ENCODE results near the gene THAP4. TPM values are rescaled to one million over a fixed set of nuclear protein-coding genes. Genes with fewer than 3 reads are reported as not detected.

Gene THAP4
- polyA plus RNA-seq, 3 donors = 38.4 to 51.2 (median 41.2) TPM

DNA sequence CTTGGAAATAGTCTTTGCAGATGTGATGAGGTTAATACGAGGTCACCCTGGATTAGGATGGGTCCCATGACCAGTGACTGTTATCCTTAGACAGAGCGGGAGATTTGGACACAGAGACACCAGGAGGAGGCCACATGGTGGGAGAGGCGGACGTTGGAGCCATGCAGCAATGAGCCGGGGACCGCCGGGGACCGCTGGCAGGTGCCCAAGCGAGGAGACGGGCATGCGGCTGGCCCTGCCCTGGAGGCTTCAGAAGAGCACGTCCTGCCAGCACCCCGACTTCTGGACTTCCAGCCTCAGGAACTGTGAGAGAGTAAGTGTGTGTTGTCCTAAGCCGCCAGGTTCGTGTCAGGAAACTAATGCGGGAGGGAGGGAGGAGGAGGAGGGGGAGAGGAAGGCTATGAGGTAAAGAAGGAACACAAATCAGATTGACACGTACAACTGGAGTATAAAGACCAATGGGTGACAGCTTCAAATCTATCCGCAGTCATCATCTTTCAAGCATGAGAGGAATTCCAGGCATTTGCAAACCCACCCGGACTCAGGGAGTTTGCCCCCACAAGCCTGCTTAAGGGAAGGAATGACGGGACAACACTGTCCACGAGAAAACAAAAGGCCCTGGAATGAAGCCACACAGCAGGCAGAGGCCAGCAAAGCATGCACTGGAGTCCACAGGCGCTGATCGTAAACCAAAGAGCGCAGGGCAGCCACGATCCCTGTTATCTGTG, 90.0 kb downstream of the THAP4 start:
- 34 to 45% (median 39%) methylated on average over 25 of the region's 25 CpGs for WGBS, 3 donors
- H3K27ac ChIP-seq (ENCODE audit: low read depth, low read length) = no peak overlapping the region

DNA sequence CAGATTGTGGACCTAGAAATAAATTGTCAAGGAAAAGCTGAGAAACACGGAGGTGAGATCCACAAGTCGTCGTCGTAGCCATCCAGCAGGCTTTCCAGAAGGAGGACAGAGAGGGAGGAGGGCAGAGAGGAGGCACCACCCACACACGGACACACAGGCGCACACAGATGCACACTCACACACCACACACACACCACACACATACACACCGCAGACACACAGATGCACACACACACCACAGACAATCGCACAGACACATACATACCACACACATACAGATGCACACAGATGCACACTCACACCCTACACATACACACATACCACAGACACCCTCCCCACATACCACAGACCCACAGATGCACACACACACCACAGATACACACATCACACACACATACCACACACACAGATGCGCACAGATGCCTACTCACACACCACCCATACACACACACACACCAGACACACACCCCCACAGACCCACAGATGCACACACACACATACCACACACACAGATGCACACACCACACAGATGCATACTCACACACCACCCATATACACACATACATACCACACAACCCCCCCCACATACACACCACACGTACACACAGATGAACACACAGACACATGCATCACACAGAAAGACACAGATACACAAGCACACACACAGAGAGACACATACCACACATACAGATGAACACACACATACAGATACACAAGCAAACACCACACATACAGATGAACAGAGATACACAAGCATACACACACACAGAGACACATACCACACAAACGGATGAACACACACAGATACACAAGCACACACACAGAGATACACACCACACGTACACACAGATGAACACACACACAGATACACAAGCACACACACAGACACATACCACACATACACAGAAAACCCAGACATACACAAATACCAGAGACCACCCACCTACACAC, 91.2 kb downstream of the THAP4 start:
- WGBS, 3 donors = 72 to 76% (median 73%) methylated on average over 10 to 12 of the region's 12 CpGs
- no peak overlapping the region for H3K27ac ChIP-seq (ENCODE audit: low read depth, low read length)

DNA sequence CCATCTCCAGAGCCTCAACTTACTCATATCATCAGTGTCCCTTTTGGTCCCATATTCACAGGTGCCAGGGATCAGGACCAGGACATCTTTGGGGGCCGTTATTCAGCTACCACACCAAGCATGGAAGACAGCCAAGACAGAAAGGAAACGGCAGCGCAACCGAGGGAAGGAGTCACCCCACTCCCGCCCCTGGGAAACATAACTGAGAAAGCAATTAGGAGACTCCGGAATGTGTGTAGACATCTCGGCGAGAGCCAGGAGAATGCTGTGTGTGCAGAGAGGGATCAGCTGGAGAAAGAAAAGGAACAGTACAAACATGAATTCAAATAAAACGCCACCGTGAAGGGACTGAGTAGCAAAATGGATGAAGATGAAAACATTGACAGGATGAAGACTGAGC, 91.9 kb downstream of the THAP4 start:
- H3K27ac ChIP-seq (ENCODE audit: low read depth, low read length) = no peak overlapping the region

DNA sequence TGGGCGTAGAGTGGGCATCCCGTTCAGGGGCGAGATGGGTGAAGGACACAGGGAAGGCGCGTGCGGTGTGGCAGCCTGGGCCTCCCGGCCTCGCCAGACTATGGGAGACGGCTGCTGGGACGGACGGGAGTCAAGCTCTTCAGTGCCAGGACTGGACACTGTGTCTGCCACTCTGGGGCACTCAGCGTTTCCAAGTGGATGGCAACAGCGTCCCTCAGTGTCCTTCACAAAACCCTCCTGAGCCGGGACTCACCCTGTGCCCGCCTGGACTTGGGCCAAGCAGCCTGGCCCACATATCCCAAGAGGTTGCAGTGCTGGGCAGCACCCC, 94.7 kb downstream of the THAP4 start:
- no peak overlapping the region for H3K27ac ChIP-seq (ENCODE audit: low read depth, low read length)
- 38 to 79% (median 78%) methylated on average over 15 of the region's 15 CpGs for WGBS, 3 donors

More for the DNA sequence above, 91.9 kb downstream of the THAP4 start:
- 34 to 56% (median 48%) methylated on average over 10 of the region's 10 CpGs for WGBS, 3 donors

DNA sequence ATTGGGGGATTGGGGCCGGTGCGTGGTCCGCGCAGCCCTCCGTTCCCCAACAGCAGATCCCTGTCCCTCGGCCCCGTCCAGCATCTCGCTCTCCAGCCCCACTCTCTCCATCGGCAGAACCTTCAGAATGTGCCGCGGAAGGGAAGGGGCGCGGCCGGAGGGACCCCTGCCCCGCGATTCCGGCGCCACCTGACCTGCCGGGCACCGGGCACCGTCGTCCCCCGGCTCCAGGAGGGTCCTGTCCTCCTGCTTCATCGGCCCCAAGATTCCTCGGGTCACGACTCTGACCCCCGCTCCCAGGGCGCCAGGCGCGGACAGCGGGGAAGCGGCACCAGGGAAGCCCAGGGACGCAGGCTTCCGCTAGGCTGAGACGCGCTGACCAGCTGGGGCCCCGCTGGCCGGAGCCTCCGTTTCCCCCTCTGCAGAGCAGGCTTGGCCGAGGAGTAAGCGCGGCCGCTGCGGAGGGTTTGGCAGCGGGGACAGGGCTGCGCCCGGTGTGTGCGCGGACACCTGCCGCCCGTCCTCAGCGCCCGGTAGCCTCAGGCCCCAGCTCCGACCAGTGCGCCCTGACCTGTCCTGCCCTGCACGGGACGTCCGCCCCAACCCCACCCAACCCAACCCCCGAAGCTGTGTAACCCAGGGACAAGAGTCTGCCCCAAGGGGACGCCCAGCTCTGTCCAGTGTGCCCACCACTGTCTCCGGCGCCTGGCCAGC, 95.2 kb downstream of the THAP4 start:
- no peak overlapping the region for H3K27ac ChIP-seq (ENCODE audit: low read depth, low read length)
- WGBS, 3 donors = 8 to 20% (median 16%) methylated on average over 53 to 62 of the region's 62 CpGs

DNA sequence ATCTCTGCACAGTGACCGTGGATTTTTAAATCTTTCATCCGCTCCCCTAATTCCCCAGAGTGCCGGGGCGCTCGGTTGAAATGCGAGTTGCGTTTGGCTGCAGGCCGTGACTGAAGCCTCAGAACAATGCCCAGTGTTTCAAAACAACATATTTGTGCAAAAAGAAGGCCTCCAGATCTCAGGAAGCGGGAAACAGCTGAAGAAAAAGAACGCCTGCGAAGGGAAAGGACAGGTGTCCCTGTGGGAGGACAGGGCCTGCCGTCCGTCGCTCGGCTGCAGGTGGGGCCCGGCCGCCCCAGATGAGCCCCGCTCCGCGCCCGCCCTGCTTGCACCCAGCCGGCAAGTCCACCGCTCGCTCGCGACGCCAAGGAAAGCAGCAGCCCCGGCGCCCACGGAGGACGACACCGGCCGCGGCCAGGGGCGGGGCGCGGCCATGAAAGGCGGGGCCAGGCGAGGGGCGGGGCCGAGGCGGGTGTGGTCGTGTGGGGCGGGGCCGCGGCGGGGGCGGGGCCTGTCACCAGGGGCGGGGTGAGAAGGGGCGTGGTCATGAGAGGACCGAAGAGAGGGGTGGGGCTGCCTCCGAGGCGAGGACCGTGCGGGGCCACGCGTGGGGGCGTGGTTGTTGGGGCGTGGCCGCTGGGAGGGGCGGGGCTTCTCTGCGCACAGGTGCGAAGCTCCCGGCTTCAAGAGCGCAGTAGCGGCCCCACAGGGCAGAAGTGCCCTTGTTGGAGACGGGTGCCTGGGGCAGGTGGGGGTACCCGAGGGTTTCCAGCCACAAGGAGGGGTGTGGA, 96.0 kb downstream of the THAP4 start:
- H3K27ac ChIP-seq (ENCODE audit: low read depth, low read length) = no peak overlapping the region
- 5 to 11% (median 9%) methylated on average over 58 to 68 of the region's 68 CpGs for WGBS, 3 donors

DNA sequence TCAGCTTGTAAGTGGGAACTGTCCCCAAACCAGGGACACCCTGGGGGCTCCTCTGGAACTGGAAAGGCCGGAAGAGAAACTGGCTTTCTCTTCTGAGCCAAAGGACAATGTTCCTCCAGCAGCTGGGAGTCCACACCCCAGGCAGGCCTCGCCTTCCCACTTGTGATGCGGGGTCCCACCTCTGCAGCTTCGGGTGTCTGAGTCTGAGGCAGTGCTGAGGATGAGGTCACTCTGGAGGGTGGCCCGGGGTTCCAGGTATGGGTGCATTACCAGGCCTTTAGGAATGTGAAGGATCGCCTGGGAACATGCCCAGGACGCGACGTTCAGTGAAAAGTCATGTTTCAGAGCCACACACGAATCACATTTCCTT, 96.6 kb downstream of the THAP4 start:
- H3K27ac ChIP-seq (ENCODE audit: low read depth, low read length) = no peak overlapping the region
- WGBS, 3 donors = 40 to 57% (median 51%) methylated on average over 10 of the region's 10 CpGs

DNA sequence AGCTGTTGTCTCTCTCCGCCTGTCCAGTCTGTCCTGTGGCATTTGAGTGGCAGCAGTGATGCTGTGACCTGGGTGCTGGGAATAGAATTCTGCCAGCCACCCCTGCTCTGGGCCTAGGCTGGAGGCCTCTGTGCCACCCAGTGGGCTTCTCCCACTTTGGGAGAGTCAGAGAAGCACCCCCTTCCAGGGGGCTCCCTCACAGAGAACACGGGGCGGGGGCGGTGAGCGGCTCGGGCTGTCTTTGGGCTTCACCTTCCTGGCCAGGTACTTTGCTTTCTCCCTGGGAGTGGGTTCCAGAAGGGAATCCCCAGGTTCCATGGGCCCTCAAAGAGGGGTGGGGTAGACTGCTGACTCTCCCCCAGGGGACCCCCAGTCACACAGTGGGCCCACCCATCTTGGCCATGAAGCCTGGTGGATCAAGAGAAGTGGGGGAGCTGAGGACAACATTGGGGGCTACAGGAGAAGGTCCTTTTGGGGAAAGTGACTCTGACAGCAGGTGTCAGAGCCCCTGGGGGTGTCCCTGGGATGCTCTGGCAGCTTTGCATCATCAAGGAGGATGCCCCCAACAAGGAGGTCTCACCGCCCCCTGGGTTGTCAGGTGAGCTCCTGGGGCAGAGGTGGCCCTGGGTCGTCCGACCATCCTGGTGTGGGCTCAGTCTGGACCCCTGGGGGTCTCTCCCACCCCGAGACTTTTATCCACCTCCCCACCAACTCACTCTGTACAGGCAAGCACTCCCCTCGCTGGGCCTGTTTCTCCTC, 97.2 kb downstream of the THAP4 start:
- 96 to 98% (median 96%) methylated on average over 11 of the region's 11 CpGs for WGBS, 3 donors
- no peak overlapping the region for H3K27ac ChIP-seq (ENCODE audit: low read depth, low read length)

DNA sequence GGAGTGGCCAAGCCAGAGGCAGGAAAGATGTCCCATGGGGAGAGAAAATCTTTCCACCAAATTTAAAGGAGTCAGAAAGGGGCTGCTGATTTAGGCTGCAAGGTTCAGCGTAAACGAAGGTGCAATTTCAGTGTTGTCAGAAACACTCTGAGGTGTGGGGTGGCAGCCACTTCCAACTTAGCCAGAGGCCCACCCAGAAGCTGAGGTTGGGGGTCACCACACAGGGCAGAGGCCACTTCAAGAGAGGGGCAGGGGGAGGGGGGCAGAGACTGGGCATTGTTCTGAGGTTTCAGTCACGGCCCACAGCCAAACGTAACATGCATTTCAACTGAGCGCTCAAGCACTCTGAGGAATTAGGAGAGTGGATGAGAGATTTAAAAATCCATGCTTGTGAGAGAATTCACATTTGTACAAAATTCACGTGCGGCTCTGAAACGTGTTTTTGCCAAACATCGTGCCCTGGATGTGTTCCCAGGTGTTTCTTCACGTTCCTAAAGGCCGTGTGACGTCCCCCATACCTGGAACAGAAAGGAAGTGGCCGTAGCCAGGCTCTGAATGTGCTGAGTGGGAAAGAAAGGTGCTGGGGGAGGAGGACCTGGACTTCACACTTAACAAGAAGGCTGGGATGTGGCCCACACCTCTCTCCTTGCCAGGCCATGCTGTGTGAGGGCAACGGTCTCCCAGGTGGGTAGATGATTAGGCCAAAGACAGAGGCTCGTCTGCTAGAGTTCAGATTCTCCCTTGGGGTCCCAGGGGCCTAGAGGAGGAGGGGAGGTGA, 97.9 kb downstream of the THAP4 start:
- 78 to 88% (median 87%) methylated on average over 15 of the region's 15 CpGs for WGBS, 3 donors
- no peak overlapping the region for H3K27ac ChIP-seq (ENCODE audit: low read depth, low read length)

DNA sequence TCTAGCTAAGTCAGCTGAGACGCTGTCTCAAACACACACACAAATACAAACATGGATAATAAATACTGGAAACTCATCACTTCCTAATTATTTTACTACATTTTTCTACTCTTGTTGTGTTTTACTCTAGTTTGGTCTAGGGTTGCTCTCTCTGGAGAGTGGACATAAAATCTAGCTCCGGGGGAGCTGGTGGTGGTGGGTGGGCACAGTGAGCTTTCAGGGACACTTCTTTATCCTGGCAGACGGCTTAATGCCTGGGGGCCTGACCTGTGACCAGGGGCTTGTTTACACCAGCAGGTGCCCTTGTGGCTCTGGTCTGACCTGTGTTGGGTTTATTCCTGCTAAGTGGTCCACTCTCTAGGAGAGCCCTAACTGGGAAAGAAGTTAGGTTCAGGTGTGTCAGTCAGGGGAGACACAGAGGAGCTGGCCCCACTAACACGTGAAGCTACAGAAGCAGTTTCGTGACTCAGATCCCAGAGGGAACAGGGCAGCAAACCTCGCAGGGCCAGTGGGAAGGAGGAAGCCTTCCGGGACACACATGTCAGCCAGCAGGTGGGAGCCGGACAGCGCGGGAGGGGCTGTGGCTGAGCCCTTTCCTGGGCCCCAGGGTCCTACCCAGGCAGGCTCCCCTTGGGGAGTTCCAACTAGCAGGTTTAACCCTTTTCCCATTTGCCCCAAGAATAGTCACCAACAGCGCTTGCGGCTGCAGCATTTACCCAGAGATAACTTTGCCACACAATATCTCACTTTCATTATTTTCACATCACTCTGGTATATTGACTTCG, 100.9 kb downstream of the THAP4 start:
- 52 to 68% (median 64%) methylated on average over 13 of the region's 13 CpGs for WGBS, 3 donors
- H3K27ac ChIP-seq (ENCODE audit: low read depth, low read length) = no peak overlapping the region

DNA sequence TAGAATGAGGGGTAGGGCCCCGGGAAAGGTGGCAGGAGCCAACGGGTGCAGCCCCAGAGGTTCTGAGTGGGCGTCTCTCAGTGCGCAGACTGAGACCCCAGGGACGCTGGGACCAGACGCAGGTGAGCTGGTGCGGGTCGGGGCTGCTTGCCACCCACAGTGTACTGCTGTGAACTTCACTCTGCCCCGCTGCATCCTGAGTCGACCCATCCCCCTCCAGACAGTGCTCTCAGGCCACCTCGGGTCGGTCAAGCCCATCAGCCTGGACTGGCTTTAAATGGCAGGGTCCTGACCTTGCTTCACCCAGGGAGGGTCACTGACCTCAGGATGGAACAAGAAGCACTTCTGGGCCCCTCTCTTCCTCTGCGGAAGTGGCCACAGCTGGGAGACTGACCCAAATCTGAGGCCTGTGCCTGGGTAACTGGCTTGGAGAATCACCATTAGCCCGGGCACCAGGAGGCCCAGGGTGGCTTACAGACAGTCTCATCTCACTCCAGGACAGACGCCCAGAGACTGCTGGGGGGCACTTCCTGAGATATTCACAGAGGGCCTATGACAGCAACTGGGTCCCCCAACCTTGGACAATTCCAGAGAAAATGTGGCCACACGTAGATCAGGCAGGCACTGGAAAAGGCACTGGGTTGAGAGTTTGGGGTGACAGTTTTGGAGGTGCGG, 102.1 kb downstream of the THAP4 start:
- H3K27ac ChIP-seq (ENCODE audit: low read depth, low read length) = no peak overlapping the region
- WGBS, 3 donors = 79 to 82% (median 79%) methylated on average over 17 of the region's 17 CpGs

Other genes with a start within 250 kb of the THAP4 start
- 100 to 1,000 TPM; 116 to 169 (median 146) TPM for gene STK25, start 128.6 kb downstream of the THAP4 start, polyA plus RNA-seq
- gene BOK, start 78.4 kb downstream of the THAP4 start, polyA plus RNA-seq = 100 to 1,000 TPM in 1 of 3 donors, 10 to 100 TPM in 2; 28.1 to 222 (median 43.2) TPM
- 10 to 100 TPM; 29.5 to 48.2 (median 43.3) TPM for gene ATG4B, start 535 bp upstream of the THAP4 start, polyA plus RNA-seq
- 10 to 100 TPM in 2 of 3 donors, 1 to 10 TPM in 1; 9.7 to 21.8 (median 17.8) TPM for gene DTYMK, start 49.7 kb upstream of the THAP4 start, polyA plus RNA-seq
- gene ING5, start 64.9 kb upstream of the THAP4 start, polyA plus RNA-seq = 10 to 100 TPM; 21.2 to 35.9 (median 31.4) TPM
- gene D2HGDH, start 97.5 kb upstream of the THAP4 start, polyA plus RNA-seq = 10 to 100 TPM; 17.8 to 29.7 (median 29.4) TPM
- under 1 TPM in 1 of 3 donors, not detected in 2; 0.09 TPM for gene GAL3ST2, start 139.7 kb upstream of the THAP4 start, polyA plus RNA-seq
- under 1 TPM; 0.05 to 0.74 (median 0.67) TPM for gene NEU4, start 172.0 kb upstream of the THAP4 start, polyA plus RNA-seq
- gene PDCD1, start 221.7 kb upstream of the THAP4 start, polyA plus RNA-seq = under 1 TPM; 0.07 to 0.73 (median 0.45) TPM
- under 1 TPM in 1 of 3 donors, not detected in 2; 0.10 TPM for gene RTP5, start 232.6 kb upstream of the THAP4 start, polyA plus RNA-seq